ENCODE results near the gene ECE2. TPM values are rescaled to one million over a fixed set of nuclear protein-coding genes. Genes with fewer than 3 reads are reported as not detected.
A peak's percentile ranks its signal among the peaks of the same experiment; 100 is the strongest.

Gene ECE2
- total and polyA plus RNA-seq, 11 donors: 0.10 TPM; not detected in 10

DNA sequence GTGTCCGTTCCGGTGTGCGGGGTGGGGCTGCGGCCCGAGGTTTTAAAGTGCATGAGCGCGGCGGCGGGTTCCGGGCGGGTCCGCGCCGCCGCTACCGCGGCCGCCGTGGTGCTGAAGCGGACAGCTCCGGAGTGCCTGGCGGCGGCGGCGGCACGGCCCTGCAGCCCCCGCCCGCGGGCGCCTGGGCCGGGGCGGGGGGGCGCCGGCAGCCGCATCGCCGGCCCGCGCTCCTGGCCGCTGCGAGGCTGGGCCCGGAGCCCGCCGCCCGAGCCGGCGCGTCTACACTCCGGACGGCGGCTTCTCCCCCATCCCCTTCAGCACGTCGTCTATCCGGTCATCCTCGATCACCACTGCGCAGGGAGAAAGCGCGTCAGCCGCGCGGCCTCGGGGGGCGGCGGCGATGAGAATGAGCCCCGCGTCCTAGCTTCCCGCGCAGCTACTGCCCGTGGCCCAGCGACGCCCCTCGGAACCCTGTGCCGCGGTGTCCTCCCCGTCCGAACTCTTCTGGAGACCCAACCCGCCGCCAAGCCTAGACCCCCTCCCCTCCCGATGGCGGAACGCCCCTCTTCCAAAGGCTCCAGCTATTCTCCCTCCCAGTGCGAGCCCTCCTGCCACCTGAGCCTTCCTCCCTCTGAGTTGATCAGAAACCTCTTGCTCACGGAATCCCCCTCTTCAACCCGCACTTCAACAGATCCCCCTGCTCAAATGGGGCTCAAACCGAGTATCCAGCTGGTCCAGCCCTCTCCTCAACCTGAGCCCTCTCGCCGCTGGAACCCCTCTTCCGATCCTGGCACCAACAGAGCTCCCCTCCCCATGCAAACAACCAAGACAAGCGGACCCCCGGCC is 15.7 kb upstream of the ECE2 start:
- peak in 3 of 4 donors; percentile 60 to 79 (median 75) for ATAC-seq
- peak in 3 of 5 donors; percentile 35 to 48 (median 36) for DNase-seq
- TF ChIP-seq, protein P1, sequence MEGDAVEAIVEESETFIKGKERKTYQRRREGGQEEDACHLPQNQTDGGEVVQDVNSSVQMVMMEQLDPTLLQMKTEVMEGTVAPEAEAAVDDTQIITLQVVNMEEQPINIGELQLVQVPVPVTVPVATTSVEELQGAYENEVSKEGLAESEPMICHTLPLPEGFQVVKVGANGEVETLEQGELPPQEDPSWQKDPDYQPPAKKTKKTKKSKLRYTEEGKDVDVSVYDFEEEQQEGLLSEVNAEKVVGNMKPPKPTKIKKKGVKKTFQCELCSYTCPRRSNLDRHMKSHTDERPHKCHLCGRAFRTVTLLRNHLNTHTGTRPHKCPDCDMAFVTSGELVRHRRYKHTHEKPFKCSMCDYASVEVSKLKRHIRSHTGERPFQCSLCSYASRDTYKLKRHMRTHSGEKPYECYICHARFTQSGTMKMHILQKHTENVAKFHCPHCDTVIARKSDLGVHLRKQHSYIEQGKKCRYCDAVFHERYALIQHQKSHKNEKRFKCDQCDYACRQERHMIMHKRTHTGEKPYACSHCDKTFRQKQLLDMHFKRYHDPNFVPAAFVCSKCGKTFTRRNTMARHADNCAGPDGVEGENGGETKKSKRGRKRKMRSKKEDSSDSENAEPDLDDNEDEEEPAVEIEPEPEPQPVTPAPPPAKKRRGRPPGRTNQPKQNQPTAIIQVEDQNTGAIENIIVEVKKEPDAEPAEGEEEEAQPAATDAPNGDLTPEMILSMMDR (IDR thresholded peaks at IDR 0.05): no peak
- no peak for TF ChIP-seq POLR2A (IDR thresholded peaks at IDR 0.05)
- Histone ChIP-seq H3K36me3 (no peaks in the 10 kb centered on the region), H3K27me3 (peaks cover 8 to 63% (median 43%) of the 10 kb centered on the region in 9 donors), H3K9me3 (no peaks in the 10 kb centered on the region), H3K27ac (no peak overlapping the region), H3K4me3 (peak overlapping the region in 9 of 12 donors; percentile 16 to 59 (median 53)), H3K4me1 (peaks cover 8 to 35% (median 22%) of the 10 kb centered on the region in 12 donors)
- WGBS, 4 donors: 1 to 3% (median 1%) methylated on average over 30 to 91 of the region's 91 CpGs
- intact Hi-C loops (cut with DNase I): loop anchor here in 3 of 10 donors (10.0 kb wide), 2 partner anchors 215 to 365 kb away; no protein-coding TSS in a partner anchor

DNA sequence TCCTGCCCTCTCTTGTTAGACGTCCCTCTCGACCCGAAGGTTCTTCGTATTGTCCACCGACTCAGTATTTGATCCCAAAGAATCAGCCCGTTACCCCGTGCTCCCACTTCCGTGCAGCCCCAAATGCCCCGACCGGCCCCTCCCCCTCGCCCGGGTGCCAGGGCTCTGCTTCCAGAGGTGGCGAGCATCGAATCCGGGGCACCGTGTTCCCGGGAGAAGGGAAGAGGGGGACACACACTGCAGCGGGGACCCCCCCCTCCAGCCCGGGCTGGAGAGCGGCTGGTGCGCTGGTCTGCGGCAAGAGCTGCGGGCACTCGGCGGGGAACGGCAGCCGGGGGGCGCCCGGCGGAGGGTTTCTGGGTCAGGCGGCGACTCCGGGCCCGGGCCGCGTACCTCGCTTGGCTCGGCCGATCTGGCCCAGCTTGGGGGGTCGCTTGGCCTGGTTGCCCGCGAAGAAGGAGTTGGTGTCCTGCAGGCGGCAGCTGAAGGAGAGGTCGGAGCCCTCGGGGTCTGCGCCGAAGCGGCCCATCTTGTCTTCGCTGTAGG is 15.0 kb upstream of the ECE2 start:
- Histone ChIP-seq H3K4me3 (peak overlapping the region; percentile 10 to 59 (median 50)), H3K9me3 (no peaks in the 10 kb centered on the region), H3K4me1 (peaks cover 8 to 35% (median 22%) of the 10 kb centered on the region in 12 donors), H3K27me3 (peaks cover 8 to 70% (median 50%) of the 10 kb centered on the region in 9 donors), H3K36me3 (no peaks in the 10 kb centered on the region), H3K27ac (no peak overlapping the region)
- TF ChIP-seq POLR2A (IDR thresholded peaks at IDR 0.05): no peak
- TF ChIP-seq, protein P1 (IDR thresholded peaks at IDR 0.05): no peak
- intact Hi-C loops (cut with DNase I): loop anchor here in 1 of 10 donors (10.0 kb wide), 1 partner anchor 216 kb away; no protein-coding TSS in a partner anchor
- ATAC-seq (no peak), DNase-seq (no peak)
- WGBS, 4 donors: 1 to 2% (median 1%) methylated on average over 16 to 49 of the region's 49 CpGs

DNA sequence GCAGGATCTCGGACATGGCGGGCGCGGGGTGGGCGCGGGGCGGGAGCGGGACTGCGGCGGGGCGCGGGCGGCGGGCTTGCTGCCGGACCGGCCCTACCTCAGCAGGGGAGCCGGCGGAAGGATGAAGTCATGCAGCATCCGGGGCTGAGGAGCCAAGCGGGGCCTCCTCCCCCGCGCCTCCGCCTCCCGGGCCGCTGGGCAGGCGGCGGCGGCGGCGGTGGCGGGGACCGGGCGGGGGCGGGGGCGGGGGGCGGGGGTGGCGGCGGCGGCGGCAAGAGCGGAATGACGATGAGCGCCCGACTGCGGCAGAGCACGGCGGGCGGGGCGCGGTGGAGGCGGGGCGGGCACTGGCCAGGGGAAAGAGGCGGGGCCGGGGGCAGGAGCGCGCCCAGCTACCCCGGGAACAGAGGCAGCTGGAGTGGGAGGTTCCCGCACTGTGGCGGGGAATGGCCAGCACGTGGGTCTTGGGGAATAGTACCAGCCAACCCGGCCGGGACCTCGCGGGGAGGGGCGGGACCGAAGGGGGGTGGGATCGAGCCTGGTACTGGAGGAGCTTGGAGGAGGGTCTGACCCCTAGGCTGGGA is 14.5 kb upstream of the ECE2 start, which contains the start of gene CAMK2N2:
CAMK2N2 (minus strand) TSS at position 284 of the 584 bp plus-strand sequence; CDS start at position 16, 268 bp downstream.
- Histone ChIP-seq H3K36me3 (no peaks in the 10 kb centered on the region), H3K4me1 (peaks cover 8 to 35% (median 22%) of the 10 kb centered on the region in 12 donors), H3K9me3 (no peaks in the 10 kb centered on the region), H3K27me3 (peaks cover 8 to 73% (median 50%) of the 10 kb centered on the region in 9 donors), H3K4me3 (peak within 1 kb of the TSS; percentile 10 to 59 (median 50)), H3K27ac (no peak within 1 kb of the TSS)
- intact Hi-C loops (cut with DNase I): loop anchor here in 1 of 10 donors (10.0 kb wide), 1 partner anchor 217 kb away; no protein-coding TSS in a partner anchor
- 0 to 1% (median 0%) methylated on average over 2 to 67 of the region's 67 CpGs for WGBS, 4 donors
- peak in 4 of 5 donors; percentile 45 to 77 (median 56) for DNase-seq
- ATAC-seq: peak; percentile 18 to 74 (median 70)
- TF ChIP-seq, protein P1 (IDR thresholded peaks at IDR 0.05): no peak
- TF ChIP-seq POLR2A (IDR thresholded peaks at IDR 0.05): no peak

Data from heart left ventricle (tissue), 16 donors.